Measurements from ENCODE around the gene PDZRN3. TPM values are rescaled to one million over a fixed set of nuclear protein-coding genes. Genes with fewer than 3 reads are reported as not detected.
A peak's percentile ranks its signal among the peaks of the same experiment; 100 is the strongest.

The PDZRN3 gene
- total RNA-seq, 1 experiment from 2014 or later = not detected

DNA sequence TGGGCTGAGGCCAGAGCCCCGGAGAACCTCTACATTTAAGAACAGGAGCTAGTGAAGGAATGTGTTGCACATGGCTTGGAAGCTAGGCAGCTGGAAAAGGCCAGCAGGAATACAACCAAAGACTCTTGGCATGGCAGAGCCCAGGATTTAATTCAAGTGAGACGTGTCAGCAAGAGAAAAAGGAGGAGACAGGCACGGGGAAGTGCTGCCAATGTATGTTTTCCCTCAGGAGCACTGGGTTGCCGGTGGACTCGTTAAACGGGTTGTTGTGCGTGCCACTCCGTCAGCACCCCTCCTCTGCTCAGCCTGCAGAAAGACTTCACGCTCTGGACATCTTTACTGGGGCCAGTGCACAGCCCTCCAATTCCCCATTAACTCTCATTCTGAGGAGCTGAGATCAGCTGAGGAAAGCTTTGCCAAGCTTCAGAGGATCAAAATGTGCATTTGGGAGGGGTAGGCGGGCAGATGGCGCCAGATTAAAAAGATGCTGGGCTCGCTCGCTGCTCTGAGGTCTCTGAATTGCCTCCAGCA is 103.7 kb downstream of the PDZRN3 start:
- no peaks in the 10 kb centered on the region for H3K4me1 Mint-ChIP-seq (ENCODE audit: low read depth, unreplicated experiment)
- H3K9me3 Mint-ChIP-seq (ENCODE audit: low read depth, unreplicated experiment) = peaks cover 4% of the 10 kb centered on the region
- no peak for DNase-seq
- H3K27ac Mint-ChIP-seq (ENCODE audit: unreplicated experiment) = no peak overlapping the region
- H3K4me3 Mint-ChIP-seq (ENCODE audit: low read depth, unreplicated experiment) = no peak overlapping the region
- BruUV-seq (replicated peaks) = no TSS peak
- TF ChIP-seq, protein P1, sequence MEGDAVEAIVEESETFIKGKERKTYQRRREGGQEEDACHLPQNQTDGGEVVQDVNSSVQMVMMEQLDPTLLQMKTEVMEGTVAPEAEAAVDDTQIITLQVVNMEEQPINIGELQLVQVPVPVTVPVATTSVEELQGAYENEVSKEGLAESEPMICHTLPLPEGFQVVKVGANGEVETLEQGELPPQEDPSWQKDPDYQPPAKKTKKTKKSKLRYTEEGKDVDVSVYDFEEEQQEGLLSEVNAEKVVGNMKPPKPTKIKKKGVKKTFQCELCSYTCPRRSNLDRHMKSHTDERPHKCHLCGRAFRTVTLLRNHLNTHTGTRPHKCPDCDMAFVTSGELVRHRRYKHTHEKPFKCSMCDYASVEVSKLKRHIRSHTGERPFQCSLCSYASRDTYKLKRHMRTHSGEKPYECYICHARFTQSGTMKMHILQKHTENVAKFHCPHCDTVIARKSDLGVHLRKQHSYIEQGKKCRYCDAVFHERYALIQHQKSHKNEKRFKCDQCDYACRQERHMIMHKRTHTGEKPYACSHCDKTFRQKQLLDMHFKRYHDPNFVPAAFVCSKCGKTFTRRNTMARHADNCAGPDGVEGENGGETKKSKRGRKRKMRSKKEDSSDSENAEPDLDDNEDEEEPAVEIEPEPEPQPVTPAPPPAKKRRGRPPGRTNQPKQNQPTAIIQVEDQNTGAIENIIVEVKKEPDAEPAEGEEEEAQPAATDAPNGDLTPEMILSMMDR (IDR thresholded peaks at IDR 0.05; ENCODE audit: unreplicated experiment) = no peak
- intact Hi-C loops (cut with micrococcal nuclease; ENCODE audit: unreplicated experiment) = no loop called here
- CTCF ChIA-PET = no interaction called here
- no peaks in the 10 kb centered on the region for H3K36me3 Mint-ChIP-seq (ENCODE audit: insufficient read depth, unreplicated experiment)
- no peaks in the 10 kb centered on the region for H3K27me3 Mint-ChIP-seq (ENCODE audit: unreplicated experiment)

DNA sequence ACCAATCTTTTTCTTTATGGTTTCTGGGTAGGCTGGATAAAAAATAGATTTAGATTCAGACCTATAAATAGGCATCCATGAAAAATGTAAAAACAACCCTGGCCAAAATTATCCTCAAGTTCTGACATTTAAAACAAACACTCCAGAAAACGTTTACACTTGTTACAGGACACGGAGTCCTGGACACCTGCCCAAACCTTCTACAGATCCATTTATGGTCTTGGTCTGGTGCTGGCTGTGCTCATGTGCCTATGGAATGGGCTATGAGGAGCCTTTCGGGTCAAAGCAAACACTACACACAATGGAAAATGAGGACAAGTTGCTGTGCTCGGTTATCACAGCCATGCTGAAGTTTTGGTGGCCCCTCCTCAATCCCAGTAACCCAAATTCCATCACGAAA is 108.1 kb downstream of the PDZRN3 start:
- TF ChIP-seq, protein P1 (IDR thresholded peaks at IDR 0.05; ENCODE audit: unreplicated experiment) = no peak
- Mint-ChIP-seq H3K4me3 (ENCODE audit: low read depth, unreplicated experiment) (no peak overlapping the region), H3K27me3 (ENCODE audit: unreplicated experiment) (peaks cover 11% of the 10 kb centered on the region), H3K36me3 (ENCODE audit: insufficient read depth, unreplicated experiment) (no peaks in the 10 kb centered on the region), H3K4me1 (ENCODE audit: low read depth, unreplicated experiment) (no peaks in the 10 kb centered on the region), H3K9me3 (ENCODE audit: low read depth, unreplicated experiment) (peaks cover 4% of the 10 kb centered on the region), H3K27ac (ENCODE audit: unreplicated experiment) (no peak overlapping the region)
- CTCF ChIA-PET = no interaction called here
- intact Hi-C loops (cut with micrococcal nuclease; ENCODE audit: unreplicated experiment) = no loop called here
- DNase-seq = no peak
- BruUV-seq (replicated peaks) = no TSS peak

DNA sequence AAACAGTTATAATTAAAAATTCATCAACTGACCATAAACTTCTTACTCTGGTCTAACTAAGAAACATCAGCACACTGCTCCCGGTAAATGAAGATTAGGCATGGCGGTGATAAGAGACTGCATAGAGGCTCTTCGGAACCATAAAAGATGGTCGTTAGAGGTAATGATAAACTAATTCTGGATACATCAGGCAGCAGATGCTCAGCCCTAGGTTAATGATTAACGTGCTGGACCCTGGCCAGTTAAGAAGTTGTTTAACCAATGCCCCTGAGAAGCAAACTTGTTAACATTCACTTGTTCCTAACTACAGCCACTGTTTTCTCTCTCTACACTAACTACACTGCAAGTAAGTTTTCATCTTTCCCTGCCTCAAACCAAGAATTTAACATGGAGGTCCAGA is 111.5 kb downstream of the PDZRN3 start:
- Mint-ChIP-seq H3K4me3 (ENCODE audit: low read depth, unreplicated experiment) (no peak overlapping the region), H3K27me3 (ENCODE audit: unreplicated experiment) (peaks cover 11% of the 10 kb centered on the region), H3K27ac (ENCODE audit: unreplicated experiment) (no peak overlapping the region), H3K9me3 (ENCODE audit: low read depth, unreplicated experiment) (no peaks in the 10 kb centered on the region), H3K4me1 (ENCODE audit: low read depth, unreplicated experiment) (no peaks in the 10 kb centered on the region), H3K36me3 (ENCODE audit: insufficient read depth, unreplicated experiment) (no peaks in the 10 kb centered on the region)
- BruUV-seq (replicated peaks) = no TSS peak
- CTCF ChIA-PET = no interaction called here
- TF ChIP-seq, protein P1 (IDR thresholded peaks at IDR 0.05; ENCODE audit: unreplicated experiment) = no peak
- intact Hi-C loops (cut with micrococcal nuclease; ENCODE audit: unreplicated experiment) = loop anchor here (5.0 kb wide), 1 partner anchor 189 kb away; no protein-coding TSS in a partner anchor
- DNase-seq = peak; percentile 5

DNA sequence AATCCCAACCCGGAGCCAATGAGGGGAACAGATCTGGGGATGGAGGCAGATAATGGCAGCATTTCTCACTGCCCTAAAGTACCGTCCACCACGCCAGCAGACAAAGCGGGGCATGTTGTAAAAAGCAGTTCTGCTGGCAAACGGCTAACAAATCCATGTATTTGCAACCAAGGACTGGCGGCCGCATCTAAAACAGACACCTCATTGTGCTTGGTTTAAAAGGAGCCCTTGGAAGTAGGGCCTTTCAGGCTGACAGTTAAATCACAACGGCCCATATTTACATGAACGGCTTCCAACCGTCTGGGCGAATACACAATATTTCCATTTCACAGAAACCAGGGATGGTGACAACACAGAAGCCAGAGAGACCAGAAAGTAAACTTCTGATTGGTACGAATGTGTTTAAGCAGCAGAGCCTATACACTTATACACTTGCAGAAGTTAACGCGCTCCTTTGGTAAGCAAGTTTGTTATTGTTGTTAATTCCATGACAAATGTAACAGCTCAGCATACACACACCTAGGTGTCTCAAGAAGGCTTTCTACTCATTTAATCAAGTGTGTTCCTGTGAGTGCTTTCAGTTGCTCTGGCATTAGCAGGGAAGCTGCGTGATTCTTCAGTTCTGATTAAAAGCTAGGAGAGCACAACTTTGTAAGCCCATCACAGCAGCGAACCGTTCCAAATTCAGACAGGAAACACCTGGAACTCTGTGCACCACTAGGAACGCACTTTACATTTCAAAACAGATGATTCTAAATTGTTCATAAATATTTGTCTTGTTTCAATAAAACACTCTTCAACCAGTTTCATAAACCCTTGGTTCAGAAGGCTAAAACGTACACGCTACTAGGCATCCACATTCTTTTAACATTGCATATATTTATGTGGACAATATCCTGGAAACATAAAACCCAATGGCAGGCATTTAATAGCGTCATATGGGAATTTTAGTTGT is 112.9 kb downstream of the PDZRN3 start:
- no peaks in the 10 kb centered on the region for H3K4me1 Mint-ChIP-seq (ENCODE audit: low read depth, unreplicated experiment)
- TF ChIP-seq, protein P1 (IDR thresholded peaks at IDR 0.05; ENCODE audit: unreplicated experiment) = no peak
- H3K36me3 Mint-ChIP-seq (ENCODE audit: insufficient read depth, unreplicated experiment) = no peaks in the 10 kb centered on the region
- CTCF ChIA-PET = no interaction called here
- peaks cover 11% of the 10 kb centered on the region for H3K27me3 Mint-ChIP-seq (ENCODE audit: unreplicated experiment)
- H3K4me3 Mint-ChIP-seq (ENCODE audit: low read depth, unreplicated experiment) = no peak overlapping the region
- H3K27ac Mint-ChIP-seq (ENCODE audit: unreplicated experiment) = no peak overlapping the region
- no peaks in the 10 kb centered on the region for H3K9me3 Mint-ChIP-seq (ENCODE audit: low read depth, unreplicated experiment)
- DNase-seq = no peak
- BruUV-seq (replicated peaks) = no TSS peak
- intact Hi-C loops (cut with micrococcal nuclease; ENCODE audit: unreplicated experiment) = loop anchor here (5.0 kb wide), 1 partner anchor 190 kb away; no protein-coding TSS in a partner anchor
